Parathyroid adenoma (tissue), 2 donors: ENCODE results near the gene GNAZ.

ENCODE experiments used
- H2AFZ ChIP-seq: fragments of 300-600 bp; sonication (generic); one replicate; pipeline ENCODE4 v1.7.0; 2017; ENCODE audit warnings: antibody characterized with exemption, mild to moderate bottlenecking
- H3K27ac ChIP-seq: fragments of 300-600 bp; sonication (generic); one replicate; pipeline ENCODE4 v1.7.0; 2017
- H3K27me3 ChIP-seq: fragments of 300-600 bp; sonication (generic); one replicate; pipeline ENCODE4 v1.7.0; 2017; ENCODE audit warnings: low read length; ENCODE audit not compliant: control insufficient read depth, insufficient read depth
- H3K36me3 ChIP-seq: fragments of 300-600 bp; sonication (generic); one replicate; pipeline ENCODE4 v1.7.0; 2017; ENCODE audit warnings: low read length; ENCODE audit not compliant: control insufficient read depth, insufficient read depth
- H3K4me1 ChIP-seq: fragments of 300-600 bp; sonication (generic); one replicate; pipeline ENCODE4 v1.7.0; 2017; ENCODE audit warnings: control low read depth
- H3K4me2 ChIP-seq: fragments of 300-600 bp; sonication (generic); one replicate; pipeline ENCODE4 v1.7.0; 2017; ENCODE audit warnings: low read length
- H3K4me3 ChIP-seq: fragments of 300-600 bp; sonication (generic); one replicate; pipeline ENCODE4 v1.7.0; 2017; ENCODE audit warnings: low read depth, low read length
- H3K79me2 ChIP-seq: fragments of 300-600 bp; sonication (generic); one replicate; pipeline ENCODE4 v1.7.0; 2017; ENCODE audit warnings: control low read depth
- H3K9ac ChIP-seq: fragments of 300-600 bp; sonication (generic); one replicate; pipeline ENCODE4 v1.7.0; 2017; ENCODE audit warnings: mild to moderate bottlenecking
- H3K9me3 ChIP-seq: fragments of 300-600 bp; sonication (generic); one replicate; pipeline ENCODE4 v1.7.0; 2017; ENCODE audit warnings: low read length; ENCODE audit not compliant: control insufficient read depth
- TF ChIP-seq, protein P1 (sequence below): fragments of 300-600 bp; sonication (generic); IDR thresholded peaks from one replicate; pipeline ENCODE4 v1.7.0; 2017; ENCODE audit warnings: antibody characterized with exemption, mild to moderate bottlenecking
- donor health status: primary hyperparathyroidism.

GNAZ gene

DNA sequence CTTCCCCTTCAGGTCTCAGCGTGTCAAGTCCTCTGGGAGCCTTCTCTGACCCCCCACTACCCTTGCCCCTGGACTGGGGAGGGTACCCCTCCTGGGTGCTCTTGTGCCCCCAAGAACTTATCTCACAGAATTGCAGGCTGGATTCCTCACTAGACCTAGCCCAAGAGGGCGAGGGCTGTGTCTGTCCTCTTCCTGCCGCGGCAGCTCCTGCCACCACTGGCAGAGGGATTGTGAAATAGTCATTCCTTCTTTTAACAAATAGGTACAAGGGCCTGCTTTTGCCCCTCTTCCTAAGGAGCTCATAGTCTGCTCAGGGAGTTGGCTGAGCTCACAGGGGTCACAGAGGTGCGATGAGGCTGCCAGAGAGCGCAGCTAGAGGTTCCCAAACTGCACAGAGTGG, 80.4 kb downstream of the GNAZ start:
- Histone ChIP-seq H3K4me3 (no peak overlapping the region), H3K9me3 (no peaks in the 10 kb centered on the region), H3K9ac (no peak overlapping the region), H2AFZ (no peak overlapping the region), H3K36me3 (no peaks in the 10 kb centered on the region), H3K27ac (no peak overlapping the region), H3K27me3 (no peaks in the 10 kb centered on the region), H3K4me1 (peaks cover 2% of the 10 kb centered on the region), H3K79me2 (no peaks in the 10 kb centered on the region), H3K4me2 (no peak overlapping the region)
- TF ChIP-seq, protein P1, sequence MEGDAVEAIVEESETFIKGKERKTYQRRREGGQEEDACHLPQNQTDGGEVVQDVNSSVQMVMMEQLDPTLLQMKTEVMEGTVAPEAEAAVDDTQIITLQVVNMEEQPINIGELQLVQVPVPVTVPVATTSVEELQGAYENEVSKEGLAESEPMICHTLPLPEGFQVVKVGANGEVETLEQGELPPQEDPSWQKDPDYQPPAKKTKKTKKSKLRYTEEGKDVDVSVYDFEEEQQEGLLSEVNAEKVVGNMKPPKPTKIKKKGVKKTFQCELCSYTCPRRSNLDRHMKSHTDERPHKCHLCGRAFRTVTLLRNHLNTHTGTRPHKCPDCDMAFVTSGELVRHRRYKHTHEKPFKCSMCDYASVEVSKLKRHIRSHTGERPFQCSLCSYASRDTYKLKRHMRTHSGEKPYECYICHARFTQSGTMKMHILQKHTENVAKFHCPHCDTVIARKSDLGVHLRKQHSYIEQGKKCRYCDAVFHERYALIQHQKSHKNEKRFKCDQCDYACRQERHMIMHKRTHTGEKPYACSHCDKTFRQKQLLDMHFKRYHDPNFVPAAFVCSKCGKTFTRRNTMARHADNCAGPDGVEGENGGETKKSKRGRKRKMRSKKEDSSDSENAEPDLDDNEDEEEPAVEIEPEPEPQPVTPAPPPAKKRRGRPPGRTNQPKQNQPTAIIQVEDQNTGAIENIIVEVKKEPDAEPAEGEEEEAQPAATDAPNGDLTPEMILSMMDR = no peak

DNA sequence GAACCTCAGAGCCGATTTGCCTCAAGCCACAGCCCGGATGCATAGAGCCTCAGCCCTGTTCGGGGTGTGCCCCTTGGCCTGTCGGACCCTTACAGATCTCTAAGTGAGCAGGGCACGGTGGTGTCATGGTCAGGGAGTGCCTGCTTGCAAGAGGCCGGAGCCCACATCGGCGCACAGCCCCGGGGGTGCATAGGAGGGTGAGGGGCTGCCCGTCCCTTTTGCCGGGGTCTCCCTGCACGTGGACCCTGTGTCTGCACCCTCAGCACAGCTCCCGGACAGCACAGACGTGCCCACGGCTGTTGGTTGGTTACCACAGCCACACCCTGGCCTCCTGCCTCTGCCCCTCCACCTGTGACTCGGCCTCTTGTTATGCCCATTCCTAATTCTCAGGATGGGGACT, 81.5 kb downstream of the GNAZ start:
- no peaks in the 10 kb centered on the region for H3K9me3 ChIP-seq
- H3K36me3 ChIP-seq = no peaks in the 10 kb centered on the region
- TF ChIP-seq, protein P1 = no peak

DNA sequence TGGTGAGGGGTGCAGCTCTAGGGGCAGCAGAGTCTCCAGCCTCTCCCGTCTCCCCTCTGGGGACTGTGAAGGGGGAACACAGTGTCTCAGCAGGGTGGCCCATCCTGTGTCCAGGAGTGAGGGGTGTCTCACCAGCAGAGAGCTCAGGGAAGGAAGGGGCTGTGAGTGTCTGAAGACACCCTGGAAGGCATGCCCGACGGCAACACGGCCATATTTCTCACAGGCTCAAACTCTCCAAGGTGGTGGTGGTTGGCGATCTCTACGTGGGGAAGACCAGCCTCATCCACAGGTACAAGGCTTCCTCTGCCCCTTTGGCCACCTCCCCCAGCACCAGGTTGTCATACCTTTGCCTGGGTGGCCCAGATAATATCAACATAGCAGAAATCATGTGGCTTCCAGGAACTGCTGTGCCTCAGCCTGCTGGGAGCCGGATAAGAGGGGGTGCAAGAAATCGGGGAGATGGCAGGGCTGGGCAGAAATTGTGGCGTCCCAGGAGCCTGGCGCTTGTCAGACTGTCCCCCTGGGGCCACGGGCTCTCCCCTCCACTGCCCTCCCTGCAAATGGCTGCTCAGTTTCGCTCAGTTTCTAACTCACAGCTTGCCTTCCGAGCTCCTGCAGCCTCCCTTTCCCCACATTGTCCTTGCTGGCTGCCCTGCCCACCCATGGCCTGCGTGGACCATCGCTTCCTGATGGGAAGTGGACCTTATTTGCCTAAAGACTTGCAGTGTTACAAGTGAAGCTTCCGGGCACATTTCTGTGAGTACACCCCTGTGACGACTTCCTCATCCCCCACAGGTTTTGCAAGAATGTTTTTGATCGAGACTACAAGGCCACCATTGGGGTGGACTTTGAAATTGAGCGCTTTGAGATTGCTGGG, 82.2 kb downstream of the GNAZ start:
- no peak overlapping the region for H3K27ac ChIP-seq

More for the DNA sequence above, 81.5 kb downstream of the GNAZ start:
- no peaks in the 10 kb centered on the region for H3K79me2 ChIP-seq
- no peak overlapping the region for H3K27ac ChIP-seq
- H2AFZ ChIP-seq = no peak overlapping the region
- no peak overlapping the region for H3K4me3 ChIP-seq
- H3K4me2 ChIP-seq = no peak overlapping the region
- H3K9ac ChIP-seq = no peak overlapping the region
- peaks cover under 1% of the 10 kb centered on the region for H3K4me1 ChIP-seq
- no peaks in the 10 kb centered on the region for H3K27me3 ChIP-seq

DNA sequence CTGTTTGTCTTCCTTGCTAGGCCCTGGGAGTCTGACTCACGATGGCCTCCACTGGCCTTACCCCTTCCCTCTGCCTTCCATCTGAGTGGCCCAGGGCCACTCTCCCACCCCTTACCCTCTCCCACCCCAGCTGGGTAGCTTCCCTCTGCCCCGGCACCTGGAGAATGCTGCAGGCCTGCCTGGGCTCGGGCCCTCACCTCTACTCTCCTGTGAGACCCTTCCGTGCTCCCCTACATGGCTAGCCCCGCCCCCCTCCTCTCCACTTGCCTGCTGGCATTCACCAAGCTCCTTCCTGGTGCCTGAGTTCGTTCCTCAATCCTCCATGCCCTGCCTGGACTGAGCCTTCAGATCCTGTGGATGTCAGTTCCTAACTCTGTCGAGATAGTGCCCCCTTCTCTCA, 83.7 kb downstream of the GNAZ start:
- no peak overlapping the region for H3K27ac ChIP-seq
- no peaks in the 10 kb centered on the region for H3K79me2 ChIP-seq
- H3K4me2 ChIP-seq = no peak overlapping the region
- no peak overlapping the region for H2AFZ ChIP-seq
- H3K9ac ChIP-seq = no peak overlapping the region
- H3K9me3 ChIP-seq = no peaks in the 10 kb centered on the region
- H3K36me3 ChIP-seq = no peaks in the 10 kb centered on the region
- H3K27me3 ChIP-seq = no peaks in the 10 kb centered on the region
- TF ChIP-seq, protein P1 = no peak
- no peak overlapping the region for H3K4me3 ChIP-seq
- no peaks in the 10 kb centered on the region for H3K4me1 ChIP-seq

More for the DNA sequence above, 82.2 kb downstream of the GNAZ start:
- Histone ChIP-seq H3K36me3 (no peaks in the 10 kb centered on the region), H3K4me1 (no peaks in the 10 kb centered on the region), H2AFZ (no peak overlapping the region), H3K4me3 (no peak overlapping the region), H3K4me2 (no peak overlapping the region), H3K9ac (no peak overlapping the region), H3K9me3 (no peaks in the 10 kb centered on the region), H3K27me3 (no peaks in the 10 kb centered on the region), H3K79me2 (no peaks in the 10 kb centered on the region)
- TF ChIP-seq, protein P1 = no peak

DNA sequence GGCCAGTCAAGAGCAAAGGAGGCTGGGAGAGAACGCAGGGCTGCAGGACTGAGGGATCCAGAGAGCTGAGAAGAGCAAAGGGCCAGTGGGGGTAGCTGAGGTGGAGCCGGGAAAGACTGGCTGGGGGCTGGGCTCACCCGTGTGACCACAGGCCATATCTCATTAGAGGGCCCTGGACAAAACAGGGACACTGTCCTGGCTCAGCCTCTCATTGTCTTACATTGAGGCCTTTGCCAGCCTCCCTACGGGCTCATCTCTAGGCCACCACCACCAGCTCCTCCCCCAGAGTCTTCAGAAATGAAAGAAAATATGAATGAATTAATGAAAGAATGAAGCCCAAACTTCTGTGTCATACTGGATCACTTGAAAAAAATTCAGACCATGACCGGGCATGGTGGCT, 84.1 kb downstream of the GNAZ start:
- H3K36me3 ChIP-seq = no peaks in the 10 kb centered on the region
- no peaks in the 10 kb centered on the region for H3K9me3 ChIP-seq
- H3K27me3 ChIP-seq = no peaks in the 10 kb centered on the region
- H3K4me2 ChIP-seq = no peak overlapping the region
- H3K79me2 ChIP-seq = no peaks in the 10 kb centered on the region
- TF ChIP-seq, protein P1 = no peak
- H3K4me1 ChIP-seq = no peaks in the 10 kb centered on the region
- no peak overlapping the region for H2AFZ ChIP-seq
- H3K27ac ChIP-seq = no peak overlapping the region
- H3K4me3 ChIP-seq = no peak overlapping the region
- H3K9ac ChIP-seq = no peak overlapping the region
